ENCODE results near the gene KCNIP1. TPM values are rescaled to one million over a fixed set of nuclear protein-coding genes. Genes with fewer than 3 reads are reported as not detected.

Gene KCNIP1
- total and polyA plus RNA-seq, 10 of the 15 experiments (the other 5 are each of a cell fraction or from before 2014, with no cell fraction given) = not detected

GRCh38 chr5:170562166-170562874 is 58.5 kb downstream of the KCNIP1 start:
- ChIA-PET SMC1A (ENCODE audit: uncharacterized antibody, unreplicated experiment) (no interaction called here), RAD21 (ENCODE audit: unreplicated experiment) (no interaction called here), POLR2A (no interaction called here), CTCF (no interaction called here)
- H4K20me1 ChIP-seq (ENCODE audit: control insufficient read depth, insufficient read depth) = no peaks in the 10 kb centered on the region
- no peaks in the 10 kb centered on the region for H3K79me2 ChIP-seq (ENCODE audit: control insufficient read depth, insufficient read depth, low read length)
- peaks cover 0 to 5% of the 10 kb centered on the region in 2 experiments; a peak in 3 of 4 replicates for H3K27me3 ChIP-seq (replicated peaks in 1 of 2; ENCODE audit: control insufficient read depth in 2 of 2, insufficient read depth in 2 of 2, low read length in 1 of 2)
- no peak for FAIRE-seq
- no TSS peak for BruUV-seq (replicated peaks)
- no peak for ATAC-seq
- H3K27ac ChIP-seq (ENCODE audit: control insufficient read depth, insufficient read depth) = no peak overlapping the region
- intact Hi-C loops (cut with micrococcal nuclease; ENCODE audit: unreplicated experiment) = no loop called here
- in situ Hi-C loops (cut with MboI) = no loop called here
- no peak overlapping the region for H2AFZ ChIP-seq (ENCODE audit: control insufficient read depth, low read depth, low read length)
- no peak overlapping the region for H3K4me3 ChIP-seq
- no peaks in the 10 kb centered on the region for H3K4me1 ChIP-seq (ENCODE audit: control insufficient read depth, insufficient read depth, low read length)
- no peak overlapping the region for H3K9ac ChIP-seq (ENCODE audit: control insufficient read depth, insufficient read depth, low read length)
- H3K36me3 ChIP-seq (ENCODE audit: control insufficient read depth in 2 of 2, insufficient read depth in 2 of 2, low read length in 1 of 2) = no peaks in the 10 kb centered on the region
- WGBS (ENCODE audit: insufficient coverage, insufficient replicate concordance, low lambda C conversion rate, missing lambda C conversion rate) = 17% methylated on average over 6 of the region's 6 CpGs
- no peak overlapping the region for H3K4me2 ChIP-seq (ENCODE audit: control insufficient read depth, insufficient read depth)
- no peak for DNase-seq (ENCODE audit: low read depth, low spot score)
- H3K9me3 ChIP-seq (replicated peaks; ENCODE audit: control insufficient read depth, insufficient read depth, low read length) = no peaks in the 10 kb centered on the region
- TF ChIP-seq RFX5 (IDR thresholded peaks at IDR 0.05; ENCODE audit: low read depth, low read length) (no peak), BMI1 (IDR thresholded peaks at IDR 0.05; ENCODE audit: borderline replicate concordance) (no peak), WRNIP1 (IDR thresholded peaks at IDR 0.05; ENCODE audit: borderline replicate concordance, low read depth, low read length) (no peak), JUND (IDR thresholded peaks at IDR 0.05; ENCODE audit: low read depth, low read length) (no peak), NR2C1 (IDR thresholded peaks at IDR 0.05) (no peak), E2F8 (IDR thresholded peaks at IDR 0.05; ENCODE audit: low read depth, partially characterized antibody) (no peak), PML (IDR thresholded peaks at IDR 0.05; ENCODE audit: low read length) (no peak), NR2F1 (conservative IDR thresholded peaks at IDR 0.05) (no peak), ZNF207 (IDR thresholded peaks at IDR 0.05; ENCODE audit: borderline replicate concordance) (no peak), SRF (IDR thresholded peaks at IDR 0.05; ENCODE audit: low read depth in 2 of 2, low read length in 2 of 2) (no peak), USF2 (IDR thresholded peaks at IDR 0.05; ENCODE audit: borderline replicate concordance, low read depth, low read length) (no peak)
- TF ChIP-seq, protein P1, sequence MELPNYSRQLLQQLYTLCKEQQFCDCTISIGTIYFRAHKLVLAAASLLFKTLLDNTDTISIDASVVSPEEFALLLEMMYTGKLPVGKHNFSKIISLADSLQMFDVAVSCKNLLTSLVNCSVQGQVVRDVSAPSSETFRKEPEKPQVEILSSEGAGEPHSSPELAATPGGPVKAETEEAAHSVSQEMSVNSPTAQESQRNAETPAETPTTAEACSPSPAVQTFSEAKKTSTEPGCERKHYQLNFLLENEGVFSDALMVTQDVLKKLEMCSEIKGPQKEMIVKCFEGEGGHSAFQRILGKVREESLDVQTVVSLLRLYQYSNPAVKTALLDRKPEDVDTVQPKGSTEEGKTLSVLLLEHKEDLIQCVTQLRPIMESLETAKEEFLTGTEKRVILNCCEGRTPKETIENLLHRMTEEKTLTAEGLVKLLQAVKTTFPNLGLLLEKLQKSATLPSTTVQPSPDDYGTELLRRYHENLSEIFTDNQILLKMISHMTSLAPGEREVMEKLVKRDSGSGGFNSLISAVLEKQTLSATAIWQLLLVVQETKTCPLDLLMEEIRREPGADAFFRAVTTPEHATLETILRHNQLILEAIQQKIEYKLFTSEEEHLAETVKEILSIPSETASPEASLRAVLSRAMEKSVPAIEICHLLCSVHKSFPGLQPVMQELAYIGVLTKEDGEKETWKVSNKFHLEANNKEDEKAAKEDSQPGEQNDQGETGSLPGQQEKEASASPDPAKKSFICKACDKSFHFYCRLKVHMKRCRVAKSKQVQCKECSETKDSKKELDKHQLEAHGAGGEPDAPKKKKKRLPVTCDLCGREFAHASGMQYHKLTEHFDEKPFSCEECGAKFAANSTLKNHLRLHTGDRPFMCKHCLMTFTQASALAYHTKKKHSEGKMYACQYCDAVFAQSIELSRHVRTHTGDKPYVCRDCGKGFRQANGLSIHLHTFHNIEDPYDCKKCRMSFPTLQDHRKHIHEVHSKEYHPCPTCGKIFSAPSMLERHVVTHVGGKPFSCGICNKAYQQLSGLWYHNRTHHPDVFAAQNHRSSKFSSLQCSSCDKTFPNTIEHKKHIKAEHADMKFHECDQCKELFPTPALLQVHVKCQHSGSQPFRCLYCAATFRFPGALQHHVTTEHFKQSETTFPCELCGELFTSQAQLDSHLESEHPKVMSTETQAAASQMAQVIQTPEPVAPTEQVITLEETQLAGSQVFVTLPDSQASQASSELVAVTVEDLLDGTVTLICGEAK (IDR thresholded peaks at IDR 0.05; ENCODE audit: borderline replicate concordance) = no peak

Data from GM12878 (cell line).